Fibroblast of upper back skin (primary cell): Measurements from ENCODE around the gene NWD2.
"Not testable (repeated sequence)": the region's sequence is repeated elsewhere in the genome, so short reads cannot be mapped to it uniquely, and the experiment has no call there.

Experiments
- DNase-seq: peaks from one replicate; pipeline ENCODE4 v3.0.0-alpha.2; 2013

NWD2 gene

GRCh38 chr4:37473807-37474206, 229.3 kb downstream of the NWD2 start:
- DNase-seq, result no peak

GRCh38 chr4:37475087-37475486, 230.5 kb downstream of the NWD2 start:
- DNase-seq, result no peak

GRCh38 chr4:37475776-37476175, 231.2 kb downstream of the NWD2 start:
- DNase-seq, result no peak

- no peak for DNase-seq
Measured at GRCh38 chr4:37476256-37476655, 231.7 kb downstream of the NWD2 start.

GRCh38 chr4:37476691-37477090, 232.1 kb downstream of the NWD2 start:
- no peak for DNase-seq

GRCh38 chr4:37477126-37477525, 232.6 kb downstream of the NWD2 start:
- no peak for DNase-seq

- DNase-seq, result no peak
Measured at GRCh38 chr4:37478151-37478550, 233.6 kb downstream of the NWD2 start.

GRCh38 chr4:37480509-37480908, 236.0 kb downstream of the NWD2 start:
- no peak for DNase-seq

- DNase-seq, result no peak
Measured at GRCh38 chr4:37481547-37482122, 237.1 kb downstream of the NWD2 start.

GRCh38 chr4:37482236-37482913, 237.8 kb downstream of the NWD2 start:
- no peak for DNase-seq

GRCh38 chr4:37483610-37484009, 239.1 kb downstream of the NWD2 start:
- DNase-seq, result no peak

GRCh38 chr4:37486166-37486565, 241.6 kb downstream of the NWD2 start:
- no peak for DNase-seq

GRCh38 chr4:37487668-37488067, 243.1 kb downstream of the NWD2 start:
- no peak for DNase-seq

- DNase-seq, result no peak
Measured at GRCh38 chr4:37489697-37490096, 245.2 kb downstream of the NWD2 start.

- DNase-seq, result no peak
Measured at GRCh38 chr4:37490391-37491347, 246.1 kb downstream of the NWD2 start.

GRCh38 chr4:37495353-37495752, 250.8 kb downstream of the NWD2 start:
- not testable (repeated sequence) for DNase-seq
